Fibroblast of skin of left biceps (primary cell): ENCODE data around the gene UGT1A10.
"Not testable (repeated sequence)": the region's sequence is repeated elsewhere in the genome, so short reads cannot be mapped to it uniquely, and the experiment has no call there.

ENCODE experiments used
- DNase-seq, 2 experiments: peaks; one replicate each; pipeline ENCODE4 v3.0.0-alpha.2; 2013; ENCODE audit warnings: low read depth in 2 of 2

UGT1A10 gene

GRCh38 chr2:233743464-233744259, 107.4 kb downstream of the UGT1A10 start:
- DNase-seq, result no peak

GRCh38 chr2:233745073-233745755, 109.0 kb downstream of the UGT1A10 start:
- DNase-seq, result no peak

DNA sequence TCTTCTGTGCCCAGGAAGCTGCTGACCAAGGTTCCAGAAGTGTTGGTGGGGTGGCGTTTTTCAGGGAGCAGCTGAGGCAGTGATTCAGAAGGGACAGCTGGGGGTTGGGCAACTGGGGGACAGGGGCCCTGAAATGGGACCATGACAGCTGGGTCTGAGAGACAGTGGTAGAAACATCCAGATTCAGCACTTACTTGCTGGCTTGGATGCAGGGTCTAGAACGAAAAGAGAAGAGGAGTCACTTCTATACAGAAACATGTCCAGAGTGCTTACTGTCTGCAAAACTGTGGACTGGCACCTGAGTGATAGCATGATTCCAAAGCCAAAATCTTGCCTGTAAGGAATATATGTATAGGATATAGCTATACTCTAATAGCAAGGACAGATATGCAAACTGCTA, 109.6 kb downstream of the UGT1A10 start:
- not testable (repeated sequence) for DNase-seq

DNA sequence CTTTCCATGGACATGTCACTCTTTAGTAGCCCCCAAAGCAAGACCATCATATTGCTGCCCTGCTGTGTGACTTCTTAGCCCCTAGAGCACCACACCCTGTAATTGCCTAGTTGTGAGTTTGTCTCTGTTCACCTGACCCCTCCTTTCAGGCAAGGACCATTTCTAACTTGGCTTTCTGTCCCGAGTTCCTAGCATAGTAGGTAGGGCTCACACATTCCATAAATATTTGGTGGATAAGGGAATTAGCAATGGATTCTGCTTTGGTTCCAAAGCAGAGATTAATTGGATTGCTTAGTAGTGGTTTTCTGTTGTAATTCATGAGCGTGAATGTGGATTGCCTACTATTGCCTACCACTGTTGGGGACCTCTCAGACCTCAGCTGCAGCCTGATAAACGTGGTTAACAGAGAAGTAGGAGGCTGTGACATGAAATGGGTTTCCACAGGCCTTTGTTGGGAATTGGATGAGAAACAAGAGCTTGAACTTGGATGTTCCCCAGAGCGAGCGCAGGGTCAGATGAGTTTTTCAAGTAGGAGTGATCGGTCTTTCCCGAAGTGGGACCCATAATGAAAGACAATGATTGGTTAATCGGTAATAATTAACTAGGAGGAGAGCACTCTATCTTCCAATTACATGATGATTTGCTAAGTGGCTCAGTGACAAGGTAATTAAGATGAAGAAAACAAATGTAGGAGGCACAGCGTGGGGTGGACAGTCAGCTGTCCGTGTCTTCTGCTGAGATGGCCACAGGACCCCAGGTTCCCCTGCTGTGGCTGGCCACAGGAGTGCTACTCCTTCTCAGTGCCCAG, 110.4 kb downstream of the UGT1A10 start:
- DNase-seq, result no peak

GRCh38 chr2:233747283-233747544, 111.0 kb downstream of the UGT1A10 start:
- no peak for DNase-seq

GRCh38 chr2:233750689-233751088, 114.4 kb downstream of the UGT1A10 start:
- DNase-seq, result not testable (repeated sequence)

DNA sequence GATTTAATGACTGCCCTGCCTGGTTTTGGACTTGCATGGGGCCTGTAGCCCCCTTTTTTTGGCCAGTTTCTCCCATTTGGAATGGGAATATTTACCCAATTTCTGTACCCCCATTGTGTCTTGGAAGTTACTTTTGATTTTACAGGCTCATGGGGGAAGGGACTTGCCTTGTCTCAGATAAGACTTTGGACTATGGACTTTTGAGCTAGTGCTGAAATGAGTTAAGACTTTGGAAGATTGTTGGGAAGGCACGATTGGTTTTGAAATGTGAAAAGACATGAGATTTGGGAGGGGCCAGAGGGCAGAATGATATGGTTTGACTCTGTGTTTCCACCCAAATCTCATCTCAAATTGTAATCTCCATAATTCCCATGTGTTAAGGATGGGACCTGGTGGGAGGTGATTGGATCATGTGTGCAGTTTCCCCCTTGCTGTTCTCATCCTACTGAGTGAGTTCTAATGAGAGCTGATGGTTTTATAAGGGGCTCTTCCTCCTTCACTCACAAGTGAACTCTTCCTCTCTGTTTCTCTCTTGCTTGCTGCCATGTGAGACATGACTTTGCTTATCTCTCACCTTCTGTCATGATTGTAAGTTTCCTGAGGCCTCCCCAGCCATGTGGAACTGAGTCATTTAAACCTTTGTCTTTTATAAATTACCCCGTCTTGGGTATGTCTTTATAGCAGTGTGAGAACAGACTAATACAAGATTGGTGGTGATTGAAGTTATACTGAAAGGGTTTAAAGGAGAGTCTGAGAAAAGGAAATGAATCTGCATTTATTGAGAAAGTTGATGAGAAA, 115.2 kb downstream of the UGT1A10 start:
- not testable (repeated sequence) for DNase-seq

- no peak for DNase-seq
These were observed 118.8 kb downstream of the UGT1A10 start for GRCh38 chr2:233754872-233755611.

- no peak for DNase-seq
These were observed 120.3 kb downstream of the UGT1A10 start for GRCh38 chr2:233756429-233757081.

DNA sequence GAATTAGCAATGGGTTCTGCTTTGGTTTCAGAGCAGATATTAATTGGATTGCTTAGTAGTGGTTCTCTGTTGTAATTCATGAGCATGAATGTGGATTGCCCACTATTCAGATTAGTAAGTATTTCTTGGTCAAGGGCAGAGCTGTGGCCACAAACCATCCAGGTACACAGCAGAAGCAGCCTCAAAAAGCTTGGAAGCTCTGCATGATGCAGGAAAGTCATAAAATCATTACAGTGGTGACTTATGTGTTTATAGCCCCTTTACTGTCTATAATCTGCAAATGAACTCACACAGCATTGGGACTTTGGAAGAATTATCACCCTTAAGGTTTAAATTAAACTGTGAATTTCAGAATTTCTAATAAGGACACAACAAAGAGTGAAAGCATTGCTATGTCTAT, 121.9 kb downstream of the UGT1A10 start:
- DNase-seq, result no peak

- DNase-seq, result no peak
These were observed 122.6 kb downstream of the UGT1A10 start for GRCh38 chr2:233758849-233759248.

DNA sequence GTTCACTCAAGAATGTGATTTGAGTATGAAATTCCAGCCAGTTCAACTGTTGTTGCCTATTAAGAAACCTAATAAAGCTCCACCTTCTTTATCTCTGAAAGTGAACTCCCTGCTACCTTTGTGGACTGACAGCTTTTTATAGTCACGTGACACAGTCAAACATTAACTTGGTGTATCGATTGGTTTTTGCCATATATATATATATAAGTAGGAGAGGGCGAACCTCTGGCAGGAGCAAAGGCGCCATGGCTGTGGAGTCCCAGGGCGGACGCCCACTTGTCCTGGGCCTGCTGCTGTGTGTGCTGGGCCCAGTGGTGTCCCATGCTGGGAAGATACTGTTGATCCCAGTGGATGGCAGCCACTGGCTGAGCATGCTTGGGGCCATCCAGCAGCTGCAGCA, 123.8 kb downstream of the UGT1A10 start, which contains the start of gene UGT1A1:
TSS of gene UGT1A1 (plus strand) at position 228 of the 400 bp plus-strand sequence. CDS start at position 246, 18 bp downstream.
- no peak for DNase-seq

GRCh38 chr2:233761040-233761769, 125.0 kb downstream of the UGT1A10 start:
- no peak for DNase-seq

- no peak for DNase-seq
These were observed 128.0 kb downstream of the UGT1A10 start for GRCh38 chr2:233764264-233764663.

DNA sequence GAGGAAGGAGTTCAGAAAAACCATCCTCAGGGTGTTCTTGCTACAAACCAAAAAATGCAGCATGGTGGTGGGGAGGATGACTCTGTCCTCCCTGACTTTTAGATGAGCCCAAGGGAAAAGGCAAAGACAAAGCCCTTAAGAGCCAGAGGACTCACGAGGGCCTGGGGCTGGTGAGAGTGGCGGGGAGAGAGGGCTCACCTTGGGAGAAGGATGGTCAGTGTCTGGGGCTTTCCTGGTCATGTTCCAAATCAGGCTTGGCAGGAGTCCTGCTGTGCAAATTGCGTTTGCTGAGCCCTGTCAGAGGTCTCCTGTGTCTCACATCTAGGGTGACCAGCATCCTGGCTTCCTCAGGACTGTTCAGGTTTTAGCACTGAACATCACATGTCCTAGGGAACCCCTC, 128.5 kb downstream of the UGT1A10 start:
- no peak for DNase-seq

- DNase-seq, result no peak
These were observed 130.2 kb downstream of the UGT1A10 start for GRCh38 chr2:233766416-233766815.

GRCh38 chr2:233768076-233768475, 131.8 kb downstream of the UGT1A10 start:
- DNase-seq, result no peak

GRCh38 chr2:233769260-233769659, 133.0 kb downstream of the UGT1A10 start:
- no peak for DNase-seq

- DNase-seq, result no peak
These were observed 135.9 kb downstream of the UGT1A10 start for GRCh38 chr2:233772153-233772552.

DNA sequence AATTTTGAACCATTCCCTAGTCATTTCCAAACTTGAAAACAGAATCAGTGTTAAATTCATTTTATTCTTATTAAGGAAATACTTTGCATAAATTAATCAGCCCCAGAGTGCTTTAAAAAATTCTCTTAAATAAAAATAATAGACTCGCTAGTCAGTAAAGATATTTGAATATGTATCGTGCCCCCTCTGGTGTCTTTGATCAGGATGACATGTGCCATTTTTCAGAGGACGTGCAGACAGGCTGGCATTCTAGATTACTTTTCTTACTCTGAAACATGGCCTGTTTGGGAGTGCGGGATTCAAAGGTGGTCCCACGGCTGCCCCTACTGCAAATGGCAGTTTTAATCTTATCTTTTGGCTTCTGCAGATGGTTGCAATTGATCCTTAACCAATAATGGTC, 136.3 kb downstream of the UGT1A10 start:
- DNase-seq, result no peak
